Measurements from ENCODE around the gene RAB31. TPM values are rescaled to one million over a fixed set of nuclear protein-coding genes. Genes with fewer than 3 reads are reported as not detected.

The RAB31 gene
- total RNA-seq, 1 experiment from 2014 or later: 2.3 TPM

- no peaks in the 10 kb centered on the region for H3K4me1 Mint-ChIP-seq (ENCODE audit: low read depth, unreplicated experiment)
- H3K36me3 Mint-ChIP-seq (ENCODE audit: insufficient read depth, unreplicated experiment): peaks cover 5% of the 10 kb centered on the region
- CTCF ChIA-PET: no interaction called here
- no TSS peak for BruUV-seq (replicated peaks)
- intact Hi-C loops (cut with micrococcal nuclease; ENCODE audit: unreplicated experiment): loop anchor here (10.0 kb wide), 1 partner anchor 162 kb away; no protein-coding TSS in a partner anchor
- H3K27ac Mint-ChIP-seq (ENCODE audit: unreplicated experiment): no peak overlapping the region
- peak; percentile 65 for TF ChIP-seq CTCF (IDR thresholded peaks at IDR 0.05; ENCODE audit: unreplicated experiment)
- H3K27me3 Mint-ChIP-seq (ENCODE audit: unreplicated experiment): no peaks in the 10 kb centered on the region
- no peak overlapping the region for H3K4me3 Mint-ChIP-seq (ENCODE audit: low read depth, unreplicated experiment)
- peak; percentile 37 for DNase-seq
- no peaks in the 10 kb centered on the region for H3K9me3 Mint-ChIP-seq (ENCODE audit: low read depth, unreplicated experiment)
Observed at GRCh38 chr18:9792565-9793245, 84.6 kb downstream of the RAB31 start.

GRCh38 chr18:9796011-9796410 is 87.9 kb downstream of the RAB31 start:
- no peak overlapping the region for H3K27ac Mint-ChIP-seq (ENCODE audit: unreplicated experiment)
- H3K36me3 Mint-ChIP-seq (ENCODE audit: insufficient read depth, unreplicated experiment): peaks cover 5% of the 10 kb centered on the region
- CTCF ChIA-PET: no interaction called here
- H3K4me1 Mint-ChIP-seq (ENCODE audit: low read depth, unreplicated experiment): no peaks in the 10 kb centered on the region
- H3K4me3 Mint-ChIP-seq (ENCODE audit: low read depth, unreplicated experiment): no peak overlapping the region
- no peaks in the 10 kb centered on the region for H3K9me3 Mint-ChIP-seq (ENCODE audit: low read depth, unreplicated experiment)
- TF ChIP-seq CTCF (IDR thresholded peaks at IDR 0.05; ENCODE audit: unreplicated experiment): no peak
- H3K27me3 Mint-ChIP-seq (ENCODE audit: unreplicated experiment): no peaks in the 10 kb centered on the region
- no TSS peak for BruUV-seq (replicated peaks)
- no peak for DNase-seq
- intact Hi-C loops (cut with micrococcal nuclease; ENCODE audit: unreplicated experiment): loop anchor here (10.0 kb wide), 1 partner anchor 159 kb away; no protein-coding TSS in a partner anchor

- BruUV-seq (replicated peaks): no TSS peak
- Mint-ChIP-seq H3K36me3 (ENCODE audit: insufficient read depth, unreplicated experiment) (peaks cover 5% of the 10 kb centered on the region), H3K4me3 (ENCODE audit: low read depth, unreplicated experiment) (no peak overlapping the region), H3K27me3 (ENCODE audit: unreplicated experiment) (no peaks in the 10 kb centered on the region), H3K9me3 (ENCODE audit: low read depth, unreplicated experiment) (no peaks in the 10 kb centered on the region), H3K4me1 (ENCODE audit: low read depth, unreplicated experiment) (no peaks in the 10 kb centered on the region), H3K27ac (ENCODE audit: unreplicated experiment) (no peak overlapping the region)
- CTCF ChIA-PET: no interaction called here
- intact Hi-C loops (cut with micrococcal nuclease; ENCODE audit: unreplicated experiment): loop anchor here (10.0 kb wide), 1 partner anchor 158 kb away; no protein-coding TSS in a partner anchor
- DNase-seq: no peak
- TF ChIP-seq CTCF (IDR thresholded peaks at IDR 0.05; ENCODE audit: unreplicated experiment): no peak
Observed at GRCh38 chr18:9796935-9797549, 88.9 kb downstream of the RAB31 start.

GRCh38 chr18:9802175-9803062 is 94.3 kb downstream of the RAB31 start:
- CTCF ChIA-PET: no interaction called here
- DNase-seq: no peak
- no peak overlapping the region for H3K4me3 Mint-ChIP-seq (ENCODE audit: low read depth, unreplicated experiment)

More at GRCh38 chr18:9802175-9803062, 94.3 kb downstream of the RAB31 start:
- no peak for TF ChIP-seq CTCF (IDR thresholded peaks at IDR 0.05; ENCODE audit: unreplicated experiment)
- H3K27me3 Mint-ChIP-seq (ENCODE audit: unreplicated experiment): no peaks in the 10 kb centered on the region
- peaks cover 9% of the 10 kb centered on the region for H3K4me1 Mint-ChIP-seq (ENCODE audit: low read depth, unreplicated experiment)
- H3K36me3 Mint-ChIP-seq (ENCODE audit: insufficient read depth, unreplicated experiment): no peaks in the 10 kb centered on the region
- intact Hi-C loops (cut with micrococcal nuclease; ENCODE audit: unreplicated experiment): no loop called here
- no peaks in the 10 kb centered on the region for H3K9me3 Mint-ChIP-seq (ENCODE audit: low read depth, unreplicated experiment)
- H3K27ac Mint-ChIP-seq (ENCODE audit: unreplicated experiment): no peak overlapping the region
- BruUV-seq (replicated peaks): no TSS peak

Data from Calu3 (cell line).